GM18868 (cell line): ENCODE results near the gene GABRA4.

Source experiments
- ATAC-seq: cut with Tn5 transposase; IDR thresholded peaks from one replicate; pipeline ENCODE4 v1.9.1; 2021; ENCODE audit warnings: mild to moderate bottlenecking, moderate library complexity; ENCODE audit not compliant: unreplicated experiment

GABRA4 gene

DNA sequence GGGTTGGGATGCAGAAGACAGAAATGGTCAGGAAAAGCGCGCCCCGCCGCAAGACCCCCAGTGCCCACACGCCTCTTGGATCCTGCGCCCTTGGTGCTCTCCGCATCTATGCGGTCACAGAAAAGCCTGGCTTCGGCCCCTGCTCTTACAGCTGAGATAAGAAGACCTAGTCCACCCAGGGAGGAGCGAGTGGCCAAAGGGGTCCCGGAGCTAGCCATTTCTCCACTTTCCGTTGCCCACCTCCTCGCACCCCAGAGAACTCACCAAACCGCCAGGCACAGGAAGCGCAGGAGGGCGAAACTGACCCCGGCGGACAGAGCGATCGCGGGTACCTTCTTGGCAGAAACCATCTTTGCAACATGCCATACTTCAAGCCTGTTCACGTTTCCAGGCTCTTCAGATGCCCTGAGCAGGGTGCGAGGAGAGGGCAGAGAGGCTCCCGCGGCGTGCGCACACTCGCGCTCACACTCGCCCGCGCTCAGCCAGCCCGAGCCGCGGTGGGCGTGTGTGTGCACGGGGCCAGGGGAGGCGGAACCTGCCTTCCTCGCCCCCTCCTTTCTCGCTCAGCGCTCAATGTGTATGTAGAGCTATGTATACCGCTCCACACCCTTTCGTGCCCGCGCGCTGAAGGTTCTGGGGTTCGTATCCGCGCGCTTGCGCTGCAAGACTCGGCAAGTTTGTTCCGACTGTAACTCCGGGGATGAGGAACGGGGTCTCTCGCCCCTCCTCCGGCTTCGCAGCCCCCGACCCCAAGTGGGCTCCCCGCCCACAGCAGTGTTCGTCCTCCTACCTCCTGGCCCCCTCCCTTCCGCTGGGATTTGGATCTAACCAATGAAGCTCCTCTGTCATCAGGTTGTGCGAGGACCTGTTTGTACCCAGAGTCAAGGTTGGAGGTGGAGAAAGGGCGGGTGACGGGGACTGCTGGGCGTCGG lies at the start of gene GABRA4:
Gene GABRA4, minus strand, starts transcription at position 507 of the 932 bp plus-strand sequence. Its CDS starts 157 bp downstream, at position 350.
- ATAC-seq = no peak

- no peak for ATAC-seq
Measured at GRCh38 chr4:47040828-47041227, 47.4 kb upstream of the GABRA4 start.

DNA sequence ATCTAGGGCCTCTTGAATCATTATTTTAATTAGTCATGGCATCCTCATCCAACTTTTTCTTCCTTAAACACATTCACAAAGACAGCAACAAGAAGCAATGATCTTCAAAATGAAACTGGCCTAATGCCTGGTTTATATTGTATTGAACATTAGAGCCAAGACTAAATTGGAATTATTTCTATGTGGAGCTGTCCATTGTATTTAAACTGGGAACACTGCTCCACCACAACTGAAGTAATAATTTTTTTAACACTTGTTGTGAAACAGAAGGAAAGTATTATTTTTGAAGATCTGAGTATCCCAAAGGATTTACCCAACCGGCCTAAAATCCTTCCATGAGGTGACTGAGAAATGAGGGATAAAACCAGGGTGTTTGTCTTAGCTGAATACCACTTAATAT lies 44.9 kb upstream of the GABRA4 start:
- no peak for ATAC-seq

DNA sequence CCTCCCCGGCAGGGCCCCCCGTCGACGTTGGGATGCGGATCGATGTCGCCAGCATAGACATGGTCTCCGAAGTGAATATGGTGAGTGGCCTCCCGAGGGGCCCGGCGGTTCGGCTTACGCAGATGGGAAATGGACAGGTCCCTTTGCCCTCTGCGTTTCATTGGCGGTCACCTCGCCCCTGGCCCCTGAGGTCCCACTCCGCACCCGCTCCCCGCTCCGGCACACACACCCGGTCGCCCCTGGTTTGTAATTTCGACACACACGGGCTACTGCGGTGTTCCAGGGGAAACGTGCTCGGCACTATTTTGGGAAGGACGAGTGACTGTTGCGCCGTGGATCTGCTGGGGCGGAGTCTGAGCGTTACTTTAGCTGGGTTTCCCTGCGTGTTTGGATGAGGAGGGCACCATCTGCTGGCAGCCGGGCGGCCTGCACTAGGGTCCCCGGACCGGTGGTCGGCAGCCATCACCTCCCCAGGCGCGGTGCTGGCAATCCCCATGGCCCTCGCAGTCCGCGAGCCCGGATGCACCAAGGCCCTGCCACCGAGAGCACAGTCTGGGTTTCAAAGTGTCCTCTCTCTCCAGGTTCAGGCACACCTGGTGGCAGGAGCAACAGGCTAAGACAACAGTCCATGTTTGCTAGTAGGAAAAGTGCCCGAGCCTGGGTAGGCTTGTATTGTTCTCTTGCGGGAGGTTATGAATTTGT lies 39.2 kb upstream of the GABRA4 start:
- ATAC-seq = peak; percentile 95

GRCh38 chr4:47031751-47032404 lies 38.5 kb upstream of the GABRA4 start:
- no peak for ATAC-seq

- ATAC-seq = no peak
Measured at GRCh38 chr4:47031011-47031678, 37.8 kb upstream of the GABRA4 start, which contains the start of gene GABRB1. TSS of gene GABRB1 (plus strand) at chr4:47031567.

DNA sequence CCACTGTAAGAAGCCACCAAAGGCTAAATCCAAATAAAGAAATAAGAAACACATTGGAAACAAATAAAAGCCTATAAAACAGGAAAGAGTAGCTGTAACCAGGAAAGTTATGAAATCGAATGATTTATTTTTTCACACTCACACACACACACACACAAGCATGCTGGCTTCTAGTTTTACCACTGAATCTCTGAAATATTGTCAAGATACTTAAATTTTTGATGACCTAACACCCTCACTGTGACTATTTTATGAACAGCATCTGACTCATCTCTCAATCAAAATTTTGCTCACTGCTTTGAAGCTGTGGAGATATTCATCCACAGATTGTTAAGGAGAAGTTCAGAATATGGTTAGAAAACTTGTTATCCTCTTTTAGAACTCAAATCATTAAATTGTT lies 24.1 kb upstream of the GABRA4 start:
- no peak for ATAC-seq

DNA sequence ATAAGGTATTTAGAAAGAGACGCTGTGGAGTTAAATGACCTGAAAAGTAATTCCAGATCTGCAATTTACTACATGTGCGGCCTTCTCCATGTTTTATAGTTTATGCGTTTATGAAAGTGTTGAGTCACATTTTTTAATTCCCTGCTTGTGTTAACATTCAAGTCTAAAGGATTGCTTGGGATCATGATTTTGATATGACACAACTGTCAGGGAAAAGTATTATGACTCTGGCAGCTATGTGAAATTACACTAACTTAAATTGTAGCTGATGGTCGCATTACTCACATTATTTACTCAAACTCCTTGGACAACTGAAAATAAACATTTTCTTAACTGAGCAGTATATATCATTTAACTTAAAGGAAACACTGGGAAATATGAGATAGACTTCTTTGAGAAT lies 23.7 kb upstream of the GABRA4 start:
- ATAC-seq = no peak

- no peak for ATAC-seq
Measured at GRCh38 chr4:47013373-47013772, 20.0 kb upstream of the GABRA4 start.

DNA sequence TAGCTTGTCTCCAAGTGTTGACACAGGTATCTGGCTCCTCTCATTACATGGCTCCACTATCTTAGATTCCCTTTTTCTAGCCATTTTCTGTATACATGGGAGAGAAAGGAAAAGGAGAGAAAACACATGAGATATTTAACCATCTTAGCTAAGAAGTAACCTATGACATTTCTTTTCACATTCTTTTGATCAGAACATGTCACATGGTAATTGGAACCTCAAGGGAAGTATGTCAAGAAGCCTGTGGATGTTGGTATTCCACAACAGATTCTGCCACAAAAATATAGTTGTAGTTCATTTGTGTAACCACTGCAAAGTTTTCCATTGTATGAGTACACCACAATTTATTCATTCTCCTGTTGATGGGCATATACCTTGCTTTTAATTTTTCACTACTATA lies 19.3 kb upstream of the GABRA4 start:
- no peak for ATAC-seq

DNA sequence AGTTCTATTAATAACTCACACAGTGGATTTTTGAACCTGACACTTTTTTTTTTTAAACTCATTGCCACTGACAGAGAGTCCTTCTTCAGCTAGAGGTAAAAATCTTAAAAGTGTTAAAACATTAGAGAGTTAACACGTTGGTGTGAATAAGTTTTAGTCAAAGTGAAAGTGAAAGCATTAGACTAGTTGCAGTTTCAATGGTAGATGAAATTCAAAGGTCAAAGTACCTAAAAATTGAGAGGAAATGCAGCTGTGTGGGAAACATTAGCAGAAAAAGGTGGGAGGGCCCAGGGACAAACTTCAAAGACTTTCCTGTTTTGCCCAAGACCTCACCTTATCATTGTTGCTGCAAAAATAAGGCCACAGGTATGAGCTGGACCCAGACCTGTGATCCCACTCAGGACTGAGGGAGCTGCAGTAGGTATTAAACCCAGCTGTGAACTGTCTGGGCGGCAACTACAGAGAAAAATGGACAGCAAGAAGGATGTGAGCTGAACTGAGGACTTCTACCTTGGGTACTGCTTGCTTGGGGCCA lies 17.6 kb upstream of the GABRA4 start:
- ATAC-seq = peak; percentile 94

- no peak for ATAC-seq
Measured at GRCh38 chr4:47010347-47010911, 17.0 kb upstream of the GABRA4 start.

DNA sequence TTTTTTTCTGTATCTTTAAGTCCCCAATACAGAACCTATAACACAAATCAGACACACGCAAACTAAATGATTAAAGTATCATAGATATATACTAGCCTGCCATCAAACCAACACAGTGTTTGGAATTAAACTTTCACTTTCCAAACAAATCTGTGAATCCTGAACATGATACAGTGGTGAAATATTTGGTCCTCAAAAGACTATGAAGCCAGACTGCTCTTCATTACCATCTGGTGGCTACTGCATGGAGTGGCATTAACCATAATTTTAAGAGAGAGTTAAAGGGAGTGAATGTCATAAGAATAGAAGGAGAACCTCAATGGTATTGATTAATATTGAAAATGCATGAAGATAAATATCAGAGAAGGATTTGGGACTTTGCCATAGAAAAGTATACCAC lies 9.2 kb upstream of the GABRA4 start:
- no peak for ATAC-seq

- ATAC-seq = no peak
Measured at GRCh38 chr4:47000406-47000805, 7.0 kb upstream of the GABRA4 start.

GRCh38 chr4:46999566-46999965 lies 6.2 kb upstream of the GABRA4 start:
- no peak for ATAC-seq

DNA sequence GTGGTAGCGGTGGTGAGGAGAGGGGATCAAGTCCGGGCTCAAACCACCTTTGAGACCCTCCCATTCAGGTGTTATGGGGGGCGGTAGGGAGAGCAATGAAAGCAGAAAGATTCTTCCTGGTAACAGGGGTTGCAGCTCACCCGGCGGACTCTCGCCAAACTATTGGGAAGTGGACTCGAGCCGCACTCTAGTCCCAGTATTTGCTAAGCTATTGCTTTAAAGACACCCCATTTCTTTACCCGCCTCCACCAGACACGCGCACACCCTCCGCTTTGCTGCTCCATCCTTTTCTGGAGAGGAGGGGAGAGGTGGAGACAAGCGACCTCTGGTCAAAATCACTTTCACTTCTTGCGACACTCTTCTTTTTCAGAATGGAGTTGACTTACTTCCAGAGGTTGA lies 625 bp upstream of the GABRA4 start:
- ATAC-seq = no peak

- no peak for ATAC-seq
Measured at GRCh38 chr4:46992338-46992737, 1.0 kb downstream of the GABRA4 start.

DNA sequence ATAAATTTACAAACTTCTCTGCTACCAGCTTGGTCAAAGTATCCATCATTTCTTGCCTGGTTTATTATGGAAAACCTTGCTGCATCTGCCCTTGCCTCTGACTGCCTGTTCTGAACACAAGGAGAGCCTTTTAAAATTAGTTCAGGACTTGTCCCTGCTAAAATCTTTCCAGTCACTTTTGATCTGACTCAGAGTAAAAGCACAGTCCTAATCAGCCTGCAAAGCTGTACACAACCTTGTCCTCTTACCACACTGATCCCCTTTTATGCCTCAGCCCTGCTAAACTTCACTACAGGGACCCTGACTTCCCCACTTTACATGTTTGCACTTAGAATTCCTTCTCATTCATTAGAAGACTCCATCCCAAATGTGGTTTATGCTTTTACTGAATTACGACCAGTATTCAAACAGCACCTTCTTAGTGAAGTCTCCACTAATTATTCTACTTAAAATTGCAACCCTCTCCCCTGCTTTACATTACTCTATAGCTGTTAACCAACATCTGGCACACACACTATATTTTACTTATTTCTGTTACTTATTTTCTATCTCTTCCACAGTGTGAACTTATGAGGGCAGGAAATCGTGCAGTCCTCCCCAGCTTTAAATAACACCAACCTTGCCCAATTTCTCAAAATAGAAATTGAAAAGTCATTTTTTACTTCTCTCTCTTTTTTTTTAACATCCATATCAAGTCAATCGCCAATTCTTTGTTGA lies 6.3 kb downstream of the GABRA4 start:
- ATAC-seq = no peak

GRCh38 chr4:46984781-46985180 lies 8.6 kb downstream of the GABRA4 start:
- no peak for ATAC-seq

DNA sequence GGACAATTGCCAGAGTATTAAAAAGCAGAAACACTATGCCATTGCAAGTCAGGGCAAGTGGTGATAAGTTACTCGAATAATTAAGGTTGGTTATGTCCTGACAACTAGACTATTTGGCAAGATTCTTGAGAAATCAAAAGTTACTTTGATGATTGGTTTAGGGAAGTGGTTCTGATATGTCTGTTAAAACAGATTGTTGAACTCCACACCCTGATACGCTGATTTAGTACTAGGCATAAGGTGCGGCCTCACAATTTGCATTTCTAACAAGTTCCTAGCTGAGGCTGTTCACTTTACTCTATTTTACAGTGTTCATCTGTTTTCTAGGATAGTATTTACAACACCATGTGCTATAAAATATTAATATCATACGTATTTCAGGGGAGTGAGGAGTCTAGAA lies 12.5 kb downstream of the GABRA4 start:
- no peak for ATAC-seq
